Ovary (tissue), 3 donors: ENCODE results near the gene CPT1B.

Experiments used
- CTCF ChIP-seq, 3 donors: fragments of 450-650 bp in 2 of 3; fragments of 200-600 bp in 1 of 3; IDR thresholded peaks; one replicate each; pipeline versions ENCODE4 v1.5.1 to v1.8.0; 2016 to 2022; ENCODE audit warnings: antibody characterized with exemption in 3 of 3, mild to moderate bottlenecking in 1 of 3
- EP300 ChIP-seq: sonication (generic); formaldehyde crosslinking; IDR thresholded peaks from one replicate; pipeline ENCODE4 v1.6.1; 2017; ENCODE audit warnings: antibody characterized with exemption
- POLR2A ChIP-seq: fragments of 450-650 bp; IDR thresholded peaks from one replicate; pipeline ENCODE4 v1.6.1; 2017; ENCODE audit warnings: antibody characterized with exemption, mild to moderate bottlenecking, moderate library complexity
- donor health status: DM: no; HTN: no; CAD: no.

GRCh38 chr22:50587407-50587806 is 9.2 kb upstream of the CPT1B start:
- TF ChIP-seq CTCF (IDR thresholded peaks at IDR 0.05) (no peak), EP300 (no peak), POLR2A (no peak)
